Astrocyte (in vitro differentiated cells and primary cell): ENCODE data around the gene GRIA1.

Source experiments
- EZH2 ChIP-seq: IDR thresholded peaks from 2 replicates; pipeline ENCODE4 v1.6.1; 2012; ENCODE audit warnings: mild to moderate bottlenecking, low read length, inconsistent platforms; ENCODE audit not compliant: insufficient read depth
- TF ChIP-seq, protein P1 (sequence below): IDR thresholded peaks from 2 replicates; pipeline ENCODE4 v1.5.1; 2011; ENCODE audit warnings: low read depth, mild to moderate bottlenecking, inconsistent platforms, low read length, moderate library complexity; ENCODE audit not compliant: insufficient read depth

DNA sequence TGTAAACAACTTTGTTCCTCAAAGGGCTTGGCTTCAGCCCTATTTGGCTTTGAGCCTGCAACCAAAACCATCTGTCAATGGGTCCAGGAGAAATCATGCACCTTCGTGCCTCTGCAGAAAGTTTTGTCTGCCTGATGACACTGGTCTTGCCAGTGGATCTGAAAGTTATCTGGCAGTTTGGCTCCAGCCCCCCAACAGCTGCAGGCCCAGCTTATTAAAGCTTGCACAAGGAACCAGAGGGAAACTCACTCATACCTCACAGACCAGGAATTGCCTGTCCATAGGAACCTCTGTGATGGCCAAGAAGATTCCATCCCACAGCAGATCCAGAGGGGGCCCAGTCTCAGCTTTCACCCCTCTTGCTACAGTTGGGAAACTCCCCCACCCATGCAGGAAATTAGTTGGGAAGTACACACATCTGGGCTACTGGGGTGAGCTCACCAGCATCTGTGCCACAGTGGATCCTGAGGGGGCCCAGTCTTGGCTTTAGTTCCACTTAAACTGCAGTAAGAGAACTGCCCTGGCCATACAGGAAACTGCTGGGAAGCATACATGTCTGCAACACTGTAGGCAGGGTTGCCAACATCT is 265.5 kb downstream of the GRIA1 start:
- TF ChIP-seq, protein P1, sequence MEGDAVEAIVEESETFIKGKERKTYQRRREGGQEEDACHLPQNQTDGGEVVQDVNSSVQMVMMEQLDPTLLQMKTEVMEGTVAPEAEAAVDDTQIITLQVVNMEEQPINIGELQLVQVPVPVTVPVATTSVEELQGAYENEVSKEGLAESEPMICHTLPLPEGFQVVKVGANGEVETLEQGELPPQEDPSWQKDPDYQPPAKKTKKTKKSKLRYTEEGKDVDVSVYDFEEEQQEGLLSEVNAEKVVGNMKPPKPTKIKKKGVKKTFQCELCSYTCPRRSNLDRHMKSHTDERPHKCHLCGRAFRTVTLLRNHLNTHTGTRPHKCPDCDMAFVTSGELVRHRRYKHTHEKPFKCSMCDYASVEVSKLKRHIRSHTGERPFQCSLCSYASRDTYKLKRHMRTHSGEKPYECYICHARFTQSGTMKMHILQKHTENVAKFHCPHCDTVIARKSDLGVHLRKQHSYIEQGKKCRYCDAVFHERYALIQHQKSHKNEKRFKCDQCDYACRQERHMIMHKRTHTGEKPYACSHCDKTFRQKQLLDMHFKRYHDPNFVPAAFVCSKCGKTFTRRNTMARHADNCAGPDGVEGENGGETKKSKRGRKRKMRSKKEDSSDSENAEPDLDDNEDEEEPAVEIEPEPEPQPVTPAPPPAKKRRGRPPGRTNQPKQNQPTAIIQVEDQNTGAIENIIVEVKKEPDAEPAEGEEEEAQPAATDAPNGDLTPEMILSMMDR = no peak
- TF ChIP-seq EZH2 = no peak
